Mucosa of descending colon (tissue), 3 donors: ENCODE results near the gene WEE2. TPM values are rescaled to one million over a fixed set of nuclear protein-coding genes. Genes with fewer than 3 reads are reported as not detected.
A peak's percentile ranks its signal among the peaks of the same experiment; 100 is the strongest.

Experiments used
- ATAC-seq: fragments of 200-7000 bp; cut with Tn5 transposase; one replicate; pipeline ENCODE4 v1.9.1; 2020; ENCODE audit warnings: mild to moderate bottlenecking, moderate library complexity
- DNase-seq, 3 donors: peaks; one replicate each; pipeline ENCODE4 v3.0.0-alpha.2; 2020
- H3K36me3 ChIP-seq: fragments of 200-600 bp; one replicate; pipeline ENCODE4 v1.8.0; 2021; ENCODE audit warnings: low read depth, mild to moderate bottlenecking
- H3K4me1 ChIP-seq: fragments of 200-600 bp; one replicate; pipeline ENCODE4 v1.8.0; 2021; ENCODE audit warnings: low read depth, mild to moderate bottlenecking
- H3K4me3 ChIP-seq: fragments of 200-600 bp; one replicate; pipeline ENCODE4 v1.8.0; 2021; ENCODE audit warnings: mild to moderate bottlenecking
- H3K9me3 ChIP-seq: fragments of 200-600 bp; one replicate; pipeline ENCODE4 v1.8.0; 2021; ENCODE audit warnings: mild to moderate bottlenecking
- CTCF ChIP-seq: fragments of 200-600 bp; IDR thresholded peaks from one replicate; pipeline ENCODE4 v1.8.0; 2022; ENCODE audit warnings: antibody characterized with exemption, mild to moderate bottlenecking
- intact Hi-C, 2 donors: fragments of 100-400 bp; cut with DNase I in 1 of 2; cut with micrococcal nuclease in 1 of 2; formaldehyde crosslinking; loops; one replicate each; pipeline versions ENCODE4 v1.11.0 to v1.11.1; 2022; cut with DNase I, micrococcal nuclease
- total RNA-seq, 3 donors: library from RNA; stranded (reverse); fragmentation: NEBNext Ultra II Directional in 2 of 3; extraction: Animal tissue kit (Norgen Biotek cat#: 25700) in 2 of 3; gene quantifications; one replicate each; pipeline versions ENCODE4 v1.2.1 to v1.2.4, GENCODE V29; 2021 to 2023
- donor health status: DM: no; HTN: no; CAD: no; lungs with moderate emphysema.
- donor health status: DM: no; HTN: no; CAD: no.
- donor health status: DM: no; HTN: yes; CAD: no.

The WEE2 gene
- total RNA-seq, 3 donors from 2014 or later, result not detected

GRCh38 chr7:141698247-141699015 lies 9.7 kb upstream of the WEE2 start:
- no peak for DNase-seq
- peaks cover 30% of the 10 kb centered on the region for H3K4me1 ChIP-seq
- no peaks in the 10 kb centered on the region for H3K36me3 ChIP-seq
- H3K9me3 ChIP-seq, result no peaks in the 10 kb centered on the region
- no peak for TF ChIP-seq CTCF
- intact Hi-C loops, result no loop called here
- H3K4me3 ChIP-seq, result no peak overlapping the region
- no peak for ATAC-seq

GRCh38 chr7:141699860-141700259 lies 8.3 kb upstream of the WEE2 start:
- Histone ChIP-seq H3K4me3 (no peak overlapping the region), H3K36me3 (no peaks in the 10 kb centered on the region), H3K9me3 (no peaks in the 10 kb centered on the region), H3K4me1 (peaks cover 30% of the 10 kb centered on the region)
- no peak for TF ChIP-seq CTCF
- ATAC-seq (no peak), DNase-seq (no peak)
- intact Hi-C loops, result loop anchor here in 1 of 2 donors (5.0 kb wide), 1 partner anchor 37 kb away; the partner anchor contains the start of gene SSBP1

GRCh38 chr7:141700296-141700847 lies 7.8 kb upstream of the WEE2 start:
- H3K9me3 ChIP-seq, result no peaks in the 10 kb centered on the region
- no peak overlapping the region for H3K4me3 ChIP-seq
- no peak for ATAC-seq
- no peak for TF ChIP-seq CTCF
- peaks cover 30% of the 10 kb centered on the region for H3K4me1 ChIP-seq
- intact Hi-C loops, result loop anchor here in 1 of 2 donors (5.0 kb wide), 1 partner anchor 37 kb away; the partner anchor contains the start of gene SSBP1
- no peak for DNase-seq
- H3K36me3 ChIP-seq, result no peaks in the 10 kb centered on the region

- no peak overlapping the region for H3K4me3 ChIP-seq
- no peak for TF ChIP-seq CTCF
- H3K9me3 ChIP-seq, result no peaks in the 10 kb centered on the region
- peaks cover 28% of the 10 kb centered on the region for H3K4me1 ChIP-seq
- DNase-seq (peak in 2 of 3 donors; percentile 35 to 55), ATAC-seq (peak; percentile 5)
- H3K36me3 ChIP-seq, result no peaks in the 10 kb centered on the region
- intact Hi-C loops, result loop anchor here in 1 of 2 donors (5.0 kb wide), 1 partner anchor 36 kb away; the partner anchor contains the start of gene SSBP1
Observed at GRCh38 chr7:141700848-141701371, 7.2 kb upstream of the WEE2 start.

- intact Hi-C loops, result loop anchor here in 1 of 2 donors (5.0 kb wide), 1 partner anchor 36 kb away; the partner anchor contains the start of gene SSBP1
- TF ChIP-seq CTCF, result no peak
- Histone ChIP-seq H3K9me3 (no peaks in the 10 kb centered on the region), H3K36me3 (no peaks in the 10 kb centered on the region), H3K4me3 (peak overlapping the region; percentile 77), H3K4me1 (peaks cover 28% of the 10 kb centered on the region)
- ATAC-seq (peak; percentile 73), DNase-seq (peak; percentile 59 to 72 (median 66))
Observed at GRCh38 chr7:141701489-141702046, 6.6 kb upstream of the WEE2 start.
